ENCODE data around the gene BIK.

Gene BIK

GRCh38 chr22:43163241-43163795, 52.8 kb downstream of the BIK start:
- no peak for DNase-seq

GRCh38 chr22:43164636-43165035, 54.1 kb downstream of the BIK start:
- DNase-seq: no peak

GRCh38 chr22:43166132-43166930, 55.8 kb downstream of the BIK start:
- DNase-seq: no peak

- no peak for DNase-seq
These were observed 56.5 kb downstream of the BIK start for GRCh38 chr22:43167001-43167589.

- DNase-seq: no peak
These were observed 58.1 kb downstream of the BIK start for GRCh38 chr22:43168471-43169309.

GRCh38 chr22:43169310-43170130, 59.0 kb downstream of the BIK start:
- DNase-seq: no peak

- DNase-seq: no peak
These were observed 59.6 kb downstream of the BIK start for GRCh38 chr22:43170131-43170480.

- no peak for DNase-seq
These were observed 60.5 kb downstream of the BIK start for GRCh38 chr22:43171019-43171491.

- DNase-seq: no peak
These were observed 61.1 kb downstream of the BIK start for GRCh38 chr22:43171607-43172006.

GRCh38 chr22:43172191-43172590, 61.6 kb downstream of the BIK start:
- no peak for DNase-seq

GRCh38 chr22:43173566-43173965, 63.0 kb downstream of the BIK start:
- no peak for DNase-seq

GRCh38 chr22:43173976-43174720, 63.6 kb downstream of the BIK start:
- DNase-seq: no peak

- DNase-seq: no peak
These were observed 64.5 kb downstream of the BIK start for GRCh38 chr22:43174941-43175531.

GRCh38 chr22:43176090-43176489, 65.5 kb downstream of the BIK start:
- no peak for DNase-seq

GRCh38 chr22:43177479-43177878, 66.9 kb downstream of the BIK start:
- DNase-seq: no peak
